ENCODE data around the gene KCNAB2.

GRCh38 chr1:6144647-6145395, 99.1 kb downstream of the KCNAB2 start:
- TF ChIP-seq CTCF (IDR thresholded peaks at IDR 0.05; ENCODE audit: low read depth, low read length) (no peak), EZH2phosphoT487 (IDR thresholded peaks at IDR 0.05; ENCODE audit: low read depth) (no peak)

Data from OCI-LY3 (cell line).